Naive thymus-derived CD8-positive, alpha-beta T cell (primary cell): ENCODE data around the gene BMERB1. TPM values are rescaled to one million over a fixed set of nuclear protein-coding genes. Genes with fewer than 3 reads are reported as not detected.
"Not testable (repeated sequence)": the region's sequence is repeated elsewhere in the genome, so short reads cannot be mapped to it uniquely, and the experiment has no call there.

Source experiments
- ATAC-seq, 2 donors: fragments of 150-1000 bp; cut with Tn5 transposase in 1 of 2; sonication (Bioruptor Pico), chemical (Tn5 transposase) in 1 of 2; 1 replicate in 1 of 2; 2 replicates in 1 of 2; pipeline ENCODE4 v1.10.0; 2021; ENCODE audit warnings: mild to moderate bottlenecking in 2 of 2, moderate library complexity in 2 of 2
- POLR2A ChIA-PET: fragments of 350-600 bp; sonication (Branson Sonifier 250); formaldehyde crosslinking; loops from one replicate; lab custom pipeline; 2021; ENCODE audit warnings: antibody characterized with exemption; lab: Charles Lee
- DNase-seq, 10 donors: peaks; one replicate each; pipeline versions ENCODE4 v3.0.0 to v3.0.0-alpha.2; 2020 to 2022
- H3K27ac Mint-ChIP-seq, 10 donors: one replicate each; pipeline ENCODE4 v1.8.0; 2020 to 2022; ENCODE audit warnings: mild to moderate bottlenecking in 10 of 10, mixed read lengths in 10 of 10, moderate library complexity in 4 of 10, inconsistent platforms in 1 of 10
- H3K27me3 Mint-ChIP-seq, 5 donors: one replicate each; pipeline ENCODE4 v1.8.0; 2021 to 2022; ENCODE audit warnings: mixed read lengths in 5 of 5
- H3K36me3 Mint-ChIP-seq, 3 donors: one replicate each; pipeline ENCODE4 v1.8.0; 2020 to 2022; ENCODE audit warnings: mixed read lengths in 3 of 3, mild to moderate bottlenecking in 2 of 3, inconsistent platforms in 1 of 3
- H3K4me1 Mint-ChIP-seq, 4 donors: one replicate each; pipeline ENCODE4 v1.8.0; 2021 to 2022; ENCODE audit warnings: mixed read lengths in 4 of 4
- H3K4me3 Mint-ChIP-seq, 10 donors: one replicate each; pipeline ENCODE4 v1.8.0; 2020 to 2022; ENCODE audit warnings: mild to moderate bottlenecking in 10 of 10, mixed read lengths in 10 of 10, moderate library complexity in 6 of 10, inconsistent platforms in 1 of 10
- H3K9me3 Mint-ChIP-seq, 9 donors: one replicate each; pipeline ENCODE4 v1.8.0; 2020 to 2022; ENCODE audit warnings: mixed read lengths in 9 of 9, mild to moderate bottlenecking in 3 of 9, inconsistent platforms in 1 of 9, moderate library complexity in 1 of 9
- polyA plus RNA-seq, 3 donors: library from polyadenylated mRNA; unstranded; fragments of 300-500 nt; fragmentation: Illumina TruSeq; gene quantifications; one replicate each; pipeline ENCODE4 v1.2.3, GENCODE V29; 2021
- total RNA-seq, 8 experiments: library from RNA in 2 of 8; stranded (reverse) in 2 of 8; gene quantifications; one replicate each; pipeline ENCODE4 v1.2.3 and lab custom pipeline; 2021 to 2026

The BMERB1 gene
- total and polyA plus RNA-seq, 5 experiments from 2014 or later = 1.4 to 4.6 (median 2.2) TPM

- ATAC-seq = no peak
Measured at GRCh38 chr16:15566095-15566494, 131.7 kb downstream of the BMERB1 start.

GRCh38 chr16:15567823-15568222 lies 133.4 kb downstream of the BMERB1 start:
- peaks cover 0 to 4% (median 3%) of the 10 kb centered on the region in 3 donors for H3K36me3 Mint-ChIP-seq
- no peaks in the 10 kb centered on the region for H3K27me3 Mint-ChIP-seq
- no peak for ATAC-seq
- no peak overlapping the region for H3K4me3 Mint-ChIP-seq
- no peak overlapping the region for H3K27ac Mint-ChIP-seq
- DNase-seq = no peak
- H3K9me3 Mint-ChIP-seq = peaks cover 0 to 4% (median 0%) of the 10 kb centered on the region in 9 donors
- peaks cover 0 to 13% (median 3%) of the 10 kb centered on the region in 4 donors for H3K4me1 Mint-ChIP-seq
- POLR2A ChIA-PET = no interaction called here

More at GRCh38 chr16:15566095-15566494, 131.7 kb downstream of the BMERB1 start:
- POLR2A ChIA-PET = no interaction called here
- Mint-ChIP-seq H3K4me3 (no peak overlapping the region), H3K9me3 (peaks cover 0 to 4% (median 0%) of the 10 kb centered on the region in 9 donors), H3K27me3 (no peaks in the 10 kb centered on the region), H3K36me3 (peaks cover 0 to 4% (median 3%) of the 10 kb centered on the region in 3 donors), H3K4me1 (no peaks in the 10 kb centered on the region), H3K27ac (no peak overlapping the region)
- DNase-seq = no peak

- Mint-ChIP-seq H3K4me1 (peaks cover 0 to 16% (median 4%) of the 10 kb centered on the region in 4 donors), H3K27ac (peak overlapping the region in 1 of 10 donors; percentile 43)
- not testable (repeated sequence) for H3K4me3 Mint-ChIP-seq, DNase-seq, H3K27me3 Mint-ChIP-seq, H3K36me3 Mint-ChIP-seq, H3K9me3 Mint-ChIP-seq, ATAC-seq
- POLR2A ChIA-PET = interaction anchor here (1.3 kb wide), 1 partner anchor 64 kb away, joined by 3 read pairs; no protein-coding TSS in a partner anchor
Measured at GRCh38 chr16:15570666-15571065, 136.3 kb downstream of the BMERB1 start.

- ATAC-seq = no peak
- H3K4me3 Mint-ChIP-seq = no peak overlapping the region
- no peaks in the 10 kb centered on the region for H3K9me3 Mint-ChIP-seq
- no peaks in the 10 kb centered on the region for H3K27me3 Mint-ChIP-seq
- H3K36me3 Mint-ChIP-seq = no peaks in the 10 kb centered on the region
- no peak for DNase-seq
- peak overlapping the region in 3 of 10 donors; percentile 8 to 56 (median 38) for H3K27ac Mint-ChIP-seq
- POLR2A ChIA-PET = interaction anchor here (1.3 kb wide), 1 partner anchor 63 kb away, joined by 3 read pairs; no protein-coding TSS in a partner anchor
- peaks cover 0 to 16% (median 4%) of the 10 kb centered on the region in 4 donors for H3K4me1 Mint-ChIP-seq
Measured at GRCh38 chr16:15571557-15571956, 137.2 kb downstream of the BMERB1 start.

- ATAC-seq (no peak), DNase-seq (no peak)
- POLR2A ChIA-PET = no interaction called here
- H3K4me1 Mint-ChIP-seq = peaks cover 0 to 16% (median 4%) of the 10 kb centered on the region in 4 donors
- no peak overlapping the region for H3K4me3 Mint-ChIP-seq
- H3K9me3 Mint-ChIP-seq = no peaks in the 10 kb centered on the region
- no peaks in the 10 kb centered on the region for H3K27me3 Mint-ChIP-seq
- H3K36me3 Mint-ChIP-seq = no peaks in the 10 kb centered on the region
- peak overlapping the region in 1 of 10 donors; percentile 68 for H3K27ac Mint-ChIP-seq
Measured at GRCh38 chr16:15572329-15573001, 138.1 kb downstream of the BMERB1 start.

- Mint-ChIP-seq H3K9me3 (no peaks in the 10 kb centered on the region), H3K4me1 (peaks cover 0 to 16% (median 4%) of the 10 kb centered on the region in 4 donors), H3K27me3 (no peaks in the 10 kb centered on the region), H3K36me3 (no peaks in the 10 kb centered on the region), H3K4me3 (no peak overlapping the region), H3K27ac (no peak overlapping the region)
- POLR2A ChIA-PET = no interaction called here
- no peak for DNase-seq
- no peak for ATAC-seq
Measured at GRCh38 chr16:15573274-15573895, 139.0 kb downstream of the BMERB1 start.

- ATAC-seq, H3K9me3 Mint-ChIP-seq, POLR2A ChIA-PET, H3K27me3 Mint-ChIP-seq, H3K4me3 Mint-ChIP-seq, DNase-seq, H3K27ac Mint-ChIP-seq, H3K36me3 Mint-ChIP-seq: not testable (repeated sequence)
- peaks cover 0 to 16% (median 4%) of the 10 kb centered on the region in 4 donors for H3K4me1 Mint-ChIP-seq
Measured at GRCh38 chr16:15573896-15574613, 139.7 kb downstream of the BMERB1 start.

GRCh38 chr16:15574614-15574948 lies 140.2 kb downstream of the BMERB1 start:
- Mint-ChIP-seq H3K27ac (no peak overlapping the region), H3K27me3 (no peaks in the 10 kb centered on the region), H3K4me3 (no peak overlapping the region), H3K4me1 (peaks cover 0 to 16% (median 4%) of the 10 kb centered on the region in 4 donors), H3K36me3 (no peaks in the 10 kb centered on the region), H3K9me3 (no peaks in the 10 kb centered on the region)
- POLR2A ChIA-PET = no interaction called here
- DNase-seq (no peak), ATAC-seq (no peak)

- Mint-ChIP-seq H3K4me1 (peaks cover 0 to 16% (median 4%) of the 10 kb centered on the region in 4 donors), H3K4me3 (no peak overlapping the region), H3K27me3 (no peaks in the 10 kb centered on the region), H3K27ac (no peak overlapping the region), H3K9me3 (no peaks in the 10 kb centered on the region), H3K36me3 (no peaks in the 10 kb centered on the region)
- POLR2A ChIA-PET = no interaction called here
- no peak for DNase-seq
- ATAC-seq = no peak
Measured at GRCh38 chr16:15575293-15576049, 141.1 kb downstream of the BMERB1 start.

GRCh38 chr16:15576960-15577958 lies 142.9 kb downstream of the BMERB1 start:
- DNase-seq (no peak), ATAC-seq (no peak)
- Mint-ChIP-seq H3K27ac (no peak overlapping the region), H3K4me1 (peaks cover 0 to 15% (median 4%) of the 10 kb centered on the region in 4 donors), H3K27me3 (no peaks in the 10 kb centered on the region), H3K9me3 (no peaks in the 10 kb centered on the region), H3K4me3 (no peak overlapping the region), H3K36me3 (no peaks in the 10 kb centered on the region)
- POLR2A ChIA-PET = no interaction called here

- H3K27ac Mint-ChIP-seq = peak overlapping the region in 2 of 10 donors; percentile 3 to 6
- no peaks in the 10 kb centered on the region for H3K36me3 Mint-ChIP-seq
- H3K27me3 Mint-ChIP-seq = no peaks in the 10 kb centered on the region
- no peaks in the 10 kb centered on the region for H3K9me3 Mint-ChIP-seq
- peaks cover 0 to 8% (median under 1%) of the 10 kb centered on the region in 4 donors for H3K4me1 Mint-ChIP-seq
- no peak for ATAC-seq
- no peak overlapping the region for H3K4me3 Mint-ChIP-seq
- POLR2A ChIA-PET = no interaction called here
- DNase-seq = no peak
Measured at GRCh38 chr16:15578824-15579223, 144.4 kb downstream of the BMERB1 start.
